Uterus (tissue), 4 donors: Measurements from ENCODE around the gene KRTDAP. TPM values are rescaled to one million over a fixed set of nuclear protein-coding genes. Genes with fewer than 3 reads are reported as not detected.

ENCODE experiments used
- DNase-seq, 2 donors: peaks; one replicate each; pipeline ENCODE4 v3.0.0-alpha.2; 2019 to 2020
- H3K27ac ChIP-seq, 2 donors: fragments of 200-600 bp; sonication (generic); 1 replicate in 1 of 2; 2 replicates in 1 of 2; pipeline ENCODE4 v1.5.1; 2016 to 2018
- H3K27me3 ChIP-seq, 2 donors: fragments of 200-600 bp; sonication (generic); one replicate each; pipeline ENCODE4 v1.5.1; 2018 to 2019; ENCODE audit warnings: control low read depth in 1 of 2
- H3K36me3 ChIP-seq, 2 donors: fragments of 200-600 bp; sonication (generic); one replicate each; pipeline ENCODE4 v1.5.1; 2019; ENCODE audit warnings: control low read depth in 1 of 2
- H3K4me1 ChIP-seq, 2 donors: fragments of 200-600 bp; sonication (generic); one replicate each; pipeline ENCODE4 v1.5.1; 2018 to 2019; ENCODE audit warnings: control low read depth in 1 of 2
- H3K4me3 ChIP-seq, 2 donors: fragments of 200-600 bp; sonication (generic); 1 replicate in 1 of 2; 2 replicates in 1 of 2; pipeline ENCODE4 v1.5.1; 2018 to 2019; ENCODE audit warnings: mild to moderate bottlenecking in 1 of 2
- H3K9me3 ChIP-seq, 2 donors: fragments of 200-600 bp; sonication (generic); one replicate each; pipeline ENCODE4 v1.5.1; 2019; ENCODE audit warnings: control low read depth in 1 of 2
- CTCF ChIP-seq, 4 experiments: fragments of 200-600 bp in 2 of 4; fragments of 450-650 bp in 2 of 4; sonication (generic) in 2 of 4; IDR thresholded peaks; one replicate each; pipeline ENCODE4 v1.5.1; 2016 to 2019; ENCODE audit warnings: antibody characterized with exemption in 4 of 4, mild to moderate bottlenecking in 2 of 4, moderate library complexity in 1 of 4
- POLR2A ChIP-seq, 2 donors: fragments of 450-650 bp; IDR thresholded peaks; one replicate each; pipeline ENCODE4 v1.6.1; 2016; ENCODE audit warnings: antibody characterized with exemption in 2 of 2, mild to moderate bottlenecking in 1 of 2, moderate library complexity in 1 of 2
- intact Hi-C: fragments of 100-400 bp; cut with DNase I; formaldehyde crosslinking; loops from one replicate; pipeline ENCODE4 v1.15.1; 2023; ENCODE audit warnings: low total_unique reads
- total RNA-seq, 4 donors: library from RNA; depleted of rRNA in 3 of 4; stranded (reverse); fragments of >200 nt in 3 of 4; gene quantifications; one replicate each; pipeline versions ENCODE4 v1.1.0 to v1.2.4, GENCODE V29; 2014 to 2023
- donor health status: DM: yes; HTN: yes; CAD: no.

KRTDAP gene
- total RNA-seq, 4 donors from 2014 or later: not detected

- no peak for TF ChIP-seq CTCF (IDR thresholded peaks at IDR 0.05)
- TF ChIP-seq POLR2A (IDR thresholded peaks at IDR 0.05): no peak
- Histone ChIP-seq H3K36me3 (no peaks in the 10 kb centered on the region), H3K9me3 (no peaks in the 10 kb centered on the region), H3K27ac (peak overlapping the region; percentile 26 to 55), H3K4me1 (peaks cover 0 to 3% of the 10 kb centered on the region in 2 donors), H3K4me3 (no peak overlapping the region), H3K27me3 (no peaks in the 10 kb centered on the region)
- DNase-seq: no peak
- intact Hi-C loops: no loop called here
These were observed 52.8 kb downstream of the KRTDAP start for GRCh38 chr19:35437406-35437951.

Other genes with a start within 250 kb of the KRTDAP start
- 10 to 100 TPM in 3 of 4 donors, 1 to 10 TPM in 1; 7.3 to 37.8 (median 20.2) TPM for gene LSR, start 241.5 kb downstream of the KRTDAP start, total RNA-seq
- 100 to 1,000 TPM in 1 of 4 donors, 10 to 100 TPM in 3; 48.8 to 155 (median 87.5) TPM for gene USF2, start 221.5 kb downstream of the KRTDAP start, total RNA-seq
- gene HAMP, start 207.9 kb downstream of the KRTDAP start, total RNA-seq: 1 to 10 TPM in 1 of 4 donors, not detected in 3; 1.1 TPM
- gene MAG, start 198.3 kb downstream of the KRTDAP start, total RNA-seq: 10 to 100 TPM in 1 of 4 donors, under 1 TPM in 1, not detected in 2; 0.91 to 15.1 TPM
- 1 to 10 TPM in 2 of 4 donors, under 1 TPM in 2; under 0.01 to 9.4 (median 1.3) TPM for gene CD22, start 161.3 kb downstream of the KRTDAP start, total RNA-seq
- under 1 TPM in 1 of 4 donors, not detected in 3; 0.21 TPM for gene FFAR1, start 142.6 kb downstream of the KRTDAP start, total RNA-seq
- gene FFAR3, start 132.0 kb downstream of the KRTDAP start, total RNA-seq: not detected
- gene GPR42, start 119.4 kb downstream of the KRTDAP start, total RNA-seq: not detected
- gene FFAR2, start 42.2 kb downstream of the KRTDAP start, total RNA-seq: under 1 TPM in 2 of 4 donors, not detected in 2; 0.21 TPM
- gene DMKN, start 23.2 kb upstream of the KRTDAP start, total RNA-seq: 10 to 100 TPM in 3 of 4 donors, 1 to 10 TPM in 1; 4.4 to 73.7 (median 39.5) TPM
- gene SBSN, start 37.8 kb upstream of the KRTDAP start, total RNA-seq: under 1 TPM in 1 of 4 donors, not detected in 3; 0.37 TPM
- gene GAPDHS, start 43.0 kb upstream of the KRTDAP start, total RNA-seq: not detected
- gene TMEM147, start 55.2 kb upstream of the KRTDAP start, total RNA-seq: 100 to 1,000 TPM in 1 of 4 donors, 10 to 100 TPM in 3; 34.6 to 111 (median 50.0) TPM
- under 1 TPM in 1 of 4 donors, not detected in 3; 0.14 TPM for gene ATP4A, start 73.2 kb upstream of the KRTDAP start, total RNA-seq
- not detected for gene PMIS2, start 95.7 kb upstream of the KRTDAP start, total RNA-seq
- 10 to 100 TPM in 3 of 4 donors, 1 to 10 TPM in 1; 6.1 to 37.9 (median 17.7) TPM for gene HAUS5, start 122.3 kb upstream of the KRTDAP start, total RNA-seq
- 10 to 100 TPM; 23.8 to 60.0 (median 31.5) TPM for gene RBM42, start 138.6 kb upstream of the KRTDAP start, total RNA-seq
- 1 to 10 TPM in 1 of 4 donors, under 1 TPM in 1, not detected in 2; 0.48 to 1.6 TPM for gene ETV2, start 151.3 kb upstream of the KRTDAP start, total RNA-seq
- gene COX6B1, start 157.9 kb upstream of the KRTDAP start, total RNA-seq: 100 to 1,000 TPM in 3 of 4 donors, 10 to 100 TPM in 1; 47.4 to 344 (median 208) TPM
- gene UPK1A, start 176.1 kb upstream of the KRTDAP start, total RNA-seq: under 1 TPM in 1 of 4 donors, not detected in 3; 0.91 TPM
- gene ZBTB32, start 214.1 kb upstream of the KRTDAP start, total RNA-seq: not detected
- gene KMT2B, start 227.5 kb upstream of the KRTDAP start, total RNA-seq: 10 to 100 TPM in 3 of 4 donors, 1 to 10 TPM in 1; 5.0 to 60.8 (median 16.8) TPM